Uterus (tissue), 2 donors: ENCODE results near the gene DOCK4.

Source experiments
- POLR2A ChIP-seq, 2 donors: fragments of 450-650 bp; IDR thresholded peaks; one replicate each; pipeline ENCODE4 v1.6.1; 2016; ENCODE audit warnings: antibody characterized with exemption in 2 of 2, mild to moderate bottlenecking in 1 of 2, moderate library complexity in 1 of 2
- TF ChIP-seq, protein P1 (sequence below), 4 experiments: fragments of 200-600 bp in 2 of 4; fragments of 450-650 bp in 2 of 4; sonication (generic) in 2 of 4; IDR thresholded peaks; one replicate each; pipeline ENCODE4 v1.5.1; 2016 to 2019; ENCODE audit warnings: antibody characterized with exemption in 4 of 4, mild to moderate bottlenecking in 2 of 4, moderate library complexity in 1 of 4

DNA sequence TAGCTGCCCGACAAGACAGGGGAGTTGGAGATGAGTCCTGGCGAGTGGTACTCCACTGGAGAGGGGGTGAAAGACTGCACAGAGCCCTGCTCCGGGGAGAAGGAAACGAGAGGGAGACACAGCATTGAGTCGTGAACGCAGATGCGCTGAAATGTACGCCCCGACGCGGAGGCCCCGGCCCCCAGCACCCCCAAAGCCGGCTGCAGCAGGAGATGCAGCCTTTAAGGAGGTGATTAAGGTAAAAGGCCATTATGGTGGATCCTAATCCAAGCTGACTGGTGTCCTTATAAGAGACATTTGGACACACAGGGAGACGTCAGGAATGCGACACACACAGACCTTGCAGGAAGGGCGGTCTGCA, 477.6 kb downstream of the DOCK4 start:
- TF ChIP-seq, protein P1, sequence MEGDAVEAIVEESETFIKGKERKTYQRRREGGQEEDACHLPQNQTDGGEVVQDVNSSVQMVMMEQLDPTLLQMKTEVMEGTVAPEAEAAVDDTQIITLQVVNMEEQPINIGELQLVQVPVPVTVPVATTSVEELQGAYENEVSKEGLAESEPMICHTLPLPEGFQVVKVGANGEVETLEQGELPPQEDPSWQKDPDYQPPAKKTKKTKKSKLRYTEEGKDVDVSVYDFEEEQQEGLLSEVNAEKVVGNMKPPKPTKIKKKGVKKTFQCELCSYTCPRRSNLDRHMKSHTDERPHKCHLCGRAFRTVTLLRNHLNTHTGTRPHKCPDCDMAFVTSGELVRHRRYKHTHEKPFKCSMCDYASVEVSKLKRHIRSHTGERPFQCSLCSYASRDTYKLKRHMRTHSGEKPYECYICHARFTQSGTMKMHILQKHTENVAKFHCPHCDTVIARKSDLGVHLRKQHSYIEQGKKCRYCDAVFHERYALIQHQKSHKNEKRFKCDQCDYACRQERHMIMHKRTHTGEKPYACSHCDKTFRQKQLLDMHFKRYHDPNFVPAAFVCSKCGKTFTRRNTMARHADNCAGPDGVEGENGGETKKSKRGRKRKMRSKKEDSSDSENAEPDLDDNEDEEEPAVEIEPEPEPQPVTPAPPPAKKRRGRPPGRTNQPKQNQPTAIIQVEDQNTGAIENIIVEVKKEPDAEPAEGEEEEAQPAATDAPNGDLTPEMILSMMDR (IDR thresholded peaks at IDR 0.05): no peak
- TF ChIP-seq POLR2A (IDR thresholded peaks at IDR 0.05): no peak
